IMR-90 (cell line): ENCODE data around the gene FUCA2. TPM values are rescaled to one million over a fixed set of nuclear protein-coding genes. Genes with fewer than 3 reads are reported as not detected.

Experiments used
- ATAC-seq: fragments of 200-7000 bp; cut with Tn5 transposase; 2 replicates; pipeline ENCODE4 v1.9.1; 2020; ENCODE audit warnings: low read depth, mild to moderate bottlenecking, moderate library complexity
- BruUV-seq: library from RNA; stranded (reverse); fragments of 400-500 nt; replicated peaks from 2 replicates; lab custom pipeline; 2021; lab: Mats Ljungman, UMichigan
- CTCF ChIA-PET: fragments of 300-600 bp; formaldehyde crosslinking; extraction: SDS; loops from one replicate; lab custom pipeline; 2021; ENCODE audit warnings: antibody characterized with exemption; lab: Yijun Ruan, JAX
- POLR2A ChIA-PET: fragments of 300-600 bp; sonication (Branson Sonifier 250); formaldehyde crosslinking; loops from one replicate; lab custom pipeline; 2022; ENCODE audit warnings: antibody characterized with exemption; ENCODE audit not compliant: unreplicated experiment; lab: Charles Lee
- DNase-seq: peaks from one replicate; pipeline ENCODE4 v3.0.0; 2013
- H2AFZ ChIP-seq: replicated peaks from 2 replicates; pipeline ENCODE3; 2013; ENCODE audit warnings: low read length, mild to moderate bottlenecking; ENCODE audit not compliant: poor library complexity
- H2AK5ac ChIP-seq: 2 replicates; pipeline ENCODE4 v1.6.1; 2013; ENCODE audit warnings: low read depth, low read length, inconsistent platforms
- H2AK9ac ChIP-seq: replicated peaks from 2 replicates; pipeline ENCODE3; 2013; ENCODE audit warnings: mild to moderate bottlenecking, low read depth, low read length, moderate library complexity; ENCODE audit not compliant: poor library complexity
- H2BK120ac ChIP-seq: 2 replicates; pipeline ENCODE4 v1.6.1; 2013; ENCODE audit warnings: low read depth, low read length, inconsistent platforms
- H2BK15ac ChIP-seq: 3 replicates; pipeline ENCODE4 v1.6.1; 2013; ENCODE audit warnings: low read depth, low read length, inconsistent platforms
- H2BK20ac ChIP-seq: 2 replicates; pipeline ENCODE4 v1.6.1; 2013; ENCODE audit warnings: low read depth, mild to moderate bottlenecking, inconsistent platforms, low read length, moderate library complexity
- H2BK5ac ChIP-seq: 2 replicates; pipeline ENCODE4 v1.6.1; 2013; ENCODE audit warnings: mild to moderate bottlenecking, low read depth, low read length, inconsistent platforms; ENCODE audit not compliant: poor library complexity, severe bottlenecking
- H3K14ac ChIP-seq: replicated peaks from 2 replicates; pipeline ENCODE4 v1.6.1; 2013; ENCODE audit warnings: low read depth, low read length, inconsistent platforms
- H3K18ac ChIP-seq: 2 replicates; pipeline ENCODE4 v1.6.1; 2013; ENCODE audit warnings: low read depth, low read length, control low read depth
- H3K23ac ChIP-seq: 2 replicates; pipeline ENCODE4 v1.6.1; 2013; ENCODE audit warnings: low read depth, low read length, inconsistent platforms
- H3K27ac ChIP-seq: 2 replicates; pipeline ENCODE4 v1.5.1; 2013; ENCODE audit warnings: mild to moderate bottlenecking, control low read depth, low read length; ENCODE audit not compliant: insufficient read depth
- H3K27me3 ChIP-seq: 2 replicates; pipeline ENCODE4 v1.6.1; 2013; ENCODE audit warnings: low read length; ENCODE audit not compliant: control insufficient read depth, insufficient read depth
- H3K36me3 ChIP-seq: 2 replicates; pipeline ENCODE4 v1.6.1; 2013; ENCODE audit warnings: low read length, mixed read lengths; ENCODE audit not compliant: control insufficient read depth, insufficient read depth
- H3K4ac ChIP-seq: 2 replicates; pipeline ENCODE4 v1.6.1; 2013; ENCODE audit warnings: low read depth, low read length, inconsistent platforms
- H3K4me1 ChIP-seq: 2 replicates; pipeline ENCODE4 v1.6.1; 2013; ENCODE audit warnings: low read length, mixed read lengths; ENCODE audit not compliant: control insufficient read depth, insufficient read depth
- H3K4me2 ChIP-seq: 2 replicates; pipeline ENCODE4 v1.6.1; 2013; ENCODE audit warnings: low read depth, mild to moderate bottlenecking, control low read depth, low read length, moderate library complexity
- H3K4me3 ChIP-seq: 2 replicates; pipeline ENCODE4 v1.5.1; 2013; ENCODE audit warnings: low read depth, mild to moderate bottlenecking, control low read depth, low read length, moderate library complexity; ENCODE audit not compliant: insufficient read depth
- H3K56ac ChIP-seq: 2 replicates; pipeline ENCODE4 v1.6.1; 2013; ENCODE audit warnings: low read length, inconsistent platforms; ENCODE audit not compliant: insufficient read depth; ENCODE audit errors: extremely low read depth
- H3K79me1 ChIP-seq, 2 experiments: 2 replicates each; pipeline ENCODE4 v1.6.1; 2013; ENCODE audit warnings: low read length in 2 of 2, inconsistent platforms in 1 of 2, low read depth in 1 of 2
- H3K9ac ChIP-seq: 2 replicates; pipeline ENCODE4 v1.6.1; 2013; ENCODE audit warnings: low read depth, low read length, control low read depth
- H3K9me1 ChIP-seq: 2 replicates; pipeline ENCODE4 v1.6.1; 2013; ENCODE audit warnings: low read length, inconsistent platforms; ENCODE audit not compliant: insufficient read depth
- H3K9me3 ChIP-seq: 2 replicates; pipeline ENCODE4 v1.6.1; 2013; ENCODE audit warnings: low read length; ENCODE audit not compliant: control insufficient read depth, insufficient read depth
- H4K20me1 ChIP-seq: 2 replicates; pipeline ENCODE4 v1.6.1; 2013; ENCODE audit warnings: low read length, inconsistent platforms; ENCODE audit not compliant: insufficient read depth
- H4K5ac ChIP-seq: 2 replicates; pipeline ENCODE4 v1.6.1; 2013; ENCODE audit warnings: mild to moderate bottlenecking, low read depth, low read length, control low read depth
- H4K8ac ChIP-seq, 2 experiments: 2 replicates each; pipeline ENCODE4 v1.6.1; 2013; ENCODE audit warnings: low read depth in 2 of 2, low read length in 2 of 2, control low read depth in 1 of 2, inconsistent platforms in 1 of 2
- H4K91ac ChIP-seq: 2 replicates; pipeline ENCODE4 v1.6.1; 2013; ENCODE audit warnings: low read depth, low read length, inconsistent platforms; ENCODE audit not compliant: insufficient read depth
- BHLHE40 ChIP-seq: fragments of 150-350 bp; IDR thresholded peaks from 2 replicates; pipeline ENCODE4 v1.6.1; 2016; ENCODE audit warnings: mild to moderate bottlenecking, low read depth, low read length
- CEBPB ChIP-seq: IDR thresholded peaks from 2 replicates; pipeline ENCODE4 v1.6.1; 2012; ENCODE audit warnings: low read depth, low read length, improper control_type of control experiment
- CHD1 ChIP-seq: IDR thresholded peaks from 2 replicates; pipeline ENCODE4 v1.6.1; 2012; ENCODE audit warnings: low read depth, low read length, improper control_type of control experiment
- FOS ChIP-seq: fragments of 150-350 bp; IDR thresholded peaks from 2 replicates; pipeline ENCODE4 v1.6.1; 2016; ENCODE audit warnings: low read depth, low read length
- MAFK ChIP-seq: IDR thresholded peaks from 2 replicates; pipeline ENCODE4 v1.6.1; 2012; ENCODE audit warnings: low read depth, low read length, improper control_type of control experiment
- MAZ ChIP-seq: IDR thresholded peaks from 2 replicates; pipeline ENCODE4 v1.6.1; 2012; ENCODE audit warnings: low read depth, mild to moderate bottlenecking, low read length, improper control_type of control experiment, moderate library complexity, borderline replicate concordance
- MXI1 ChIP-seq: IDR thresholded peaks from 2 replicates; pipeline ENCODE4 v1.6.1; 2012; ENCODE audit warnings: low read depth, mild to moderate bottlenecking, low read length, moderate library complexity, borderline replicate concordance
- NFE2L2 ChIP-seq: fragments of 150-350 bp; IDR thresholded peaks from 2 replicates; pipeline ENCODE4 v1.6.1; 2016; ENCODE audit warnings: low read depth, mild to moderate bottlenecking, low read length
- POLR2A ChIP-seq: IDR thresholded peaks from 2 replicates; pipeline ENCODE4 v1.6.1; 2012; ENCODE audit warnings: mild to moderate bottlenecking, low read depth, low read length
- RAD21 ChIP-seq: IDR thresholded peaks from 2 replicates; pipeline ENCODE4 v1.6.1; 2012; ENCODE audit warnings: low read length, improper control_type of control experiment
- RCOR1 ChIP-seq: IDR thresholded peaks from 2 replicates; pipeline ENCODE4 v1.6.1; 2012; ENCODE audit warnings: mild to moderate bottlenecking, low read length, improper control_type of control experiment; ENCODE audit not compliant: insufficient replicate concordance
- RFX5 ChIP-seq: IDR thresholded peaks from 2 replicates; pipeline ENCODE4 v1.8.0; 2012; ENCODE audit warnings: low read depth, mild to moderate bottlenecking, low read length, moderate library complexity
- SMC3 ChIP-seq: fragments of 150-350 bp; IDR thresholded peaks from 2 replicates; pipeline ENCODE4 v1.6.1; 2016; ENCODE audit warnings: low read depth, mild to moderate bottlenecking, antibody characterized with exemption, low read length, moderate library complexity
- USF2 ChIP-seq: fragments of 150-350 bp; IDR thresholded peaks from 2 replicates; pipeline ENCODE4 v1.6.1; 2017; ENCODE audit warnings: mild to moderate bottlenecking, antibody characterized with exemption, low read length, low read depth
- WGBS, 2 experiments: methylation state at CpG; one replicate each; pipeline versions ENCODE4 v1.1.5 to v1.1.7; 2013; ENCODE audit warnings: missing lambda C conversion rate in 2 of 2; ENCODE audit not compliant: insufficient read length in 1 of 2; ENCODE audit errors: extremely low coverage in 2 of 2; 5-methylcytosine and 5-hydroxymethylcytosine counted together
- dilution Hi-C: fragments of 300-500 bp; cut with HindIII; formaldehyde crosslinking; loops from one replicate; pipeline ENCODE4 v1.14.3; 2018; ENCODE audit warnings: low sequenced_read_pairs; ENCODE audit not compliant: unreplicated experiment
- in situ Hi-C: fragments of 300-500 bp; cut with MboI; formaldehyde crosslinking; loops from 3 replicates; pipeline ENCODE4 v1.14.3; 2019; ENCODE audit warnings: low sequenced_read_pairs, inconsistent platforms, mixed read lengths
- intact Hi-C: fragments of 100-400 bp; cut with micrococcal nuclease; formaldehyde crosslinking; loops from 2 replicates; pipeline ENCODE4 v1.10.0; 2022
- polyA plus RNA-seq, 3 experiments: library from polyadenylated mRNA; depleted of rRNA; stranded (reverse); fragments of >200 nt; gene quantifications; 2 replicates each; pipeline ENCODE4 v1.2.3, GENCODE V29; 2012; ENCODE audit warnings: low replicate concordance in 1 of 3
- total RNA-seq: library from RNA; depleted of rRNA; stranded (reverse); fragments of >200 nt; gene quantifications from 2 replicates; pipeline ENCODE4 v1.2.3, GENCODE V29; 2012
- TF ChIP-seq, protein P1 (sequence below): conservative IDR thresholded peaks from 2 replicates; pipeline ENCODE4 v1.5.1; 2012; ENCODE audit warnings: mild to moderate bottlenecking, low read depth, low read length, improper control_type of control experiment
- TF ChIP-seq, protein P2 (sequence below): fragments of 150-350 bp; IDR thresholded peaks from 2 replicates; pipeline ENCODE4 v1.6.1; 2016; ENCODE audit warnings: low read depth, mild to moderate bottlenecking, low read length, moderate library complexity, borderline replicate concordance

Gene FUCA2
- total and polyA plus RNA-seq, 2 of the 4 experiments (the other 2 are of a cell fraction): 44.1 to 47.4 TPM

DNA sequence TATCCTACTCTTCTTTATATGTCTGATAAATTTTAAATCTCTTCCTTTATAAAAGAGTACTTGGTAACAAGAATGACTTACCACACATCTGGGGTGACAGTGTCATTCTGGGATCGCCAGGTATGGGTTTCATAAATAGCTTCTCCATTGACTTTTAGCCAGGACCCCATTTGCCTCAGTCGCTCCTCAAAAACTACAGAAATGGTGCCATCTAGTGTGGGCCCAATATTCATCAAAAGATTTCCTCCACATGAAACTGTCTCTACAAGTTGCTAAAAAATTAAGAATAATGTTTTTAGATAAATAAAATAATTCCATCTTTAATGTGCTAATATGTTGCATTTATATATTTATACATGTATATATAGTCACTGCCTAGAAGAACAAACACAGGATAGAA lies 9.7 kb downstream of the FUCA2 start:
- Histone ChIP-seq H3K36me3 (peaks cover 32% of the 10 kb centered on the region), H3K18ac (no peak overlapping the region), H3K79me1 (peaks cover 16 to 21% of the 10 kb centered on the region in 2 experiments), H3K4ac (no peak overlapping the region), H4K5ac (no peak overlapping the region), H2AK5ac (no peak overlapping the region), H3K27me3 (no peaks in the 10 kb centered on the region), H4K8ac (no peak overlapping the region), H3K9me1 (0 out of 2 replicates have a peak, but pooled peaks cover 3% of the 10 kb centered on the region), H2AK9ac (no peak overlapping the region), H4K91ac (no peak overlapping the region), H3K23ac (no peak overlapping the region), H3K9me3 (no peaks in the 10 kb centered on the region), H3K27ac (no peak overlapping the region), H2BK20ac (no peak overlapping the region), H3K4me2 (no peak overlapping the region), H2BK5ac (no peak overlapping the region), H3K14ac (no peak overlapping the region), H3K4me1 (peaks cover 2% of the 10 kb centered on the region; the same call in 1 of the 2 replicates), H2AFZ (no peak overlapping the region), H3K9ac (no peak overlapping the region), H3K4me3 (no peak overlapping the region), H4K20me1 (no peaks in the 10 kb centered on the region), H3K56ac (no peak overlapping the region), H2BK15ac (no peak overlapping the region), H2BK120ac (no peak overlapping the region)
- no TSS peak for BruUV-seq
- POLR2A ChIA-PET: no interaction called here
- no CpG with 5 or more reads among the region's 2 CpGs for WGBS, 2 experiments
- ATAC-seq: no peak
- CTCF ChIA-PET: no interaction called here
- in situ Hi-C loops (no loop called here), dilution Hi-C loops (no loop called here), intact Hi-C loops (no loop called here)
- TF ChIP-seq BHLHE40 (no peak), FOS (no peak), CHD1 (no peak), MAZ (no peak), NFE2L2 (no peak), MXI1 (no peak), MAFK (no peak), SMC3 (no peak), USF2 (no peak), POLR2A (no peak), RAD21 (no peak), RFX5 (no peak), RCOR1 (no peak), CEBPB (no peak)
- TF ChIP-seq, protein P1, sequence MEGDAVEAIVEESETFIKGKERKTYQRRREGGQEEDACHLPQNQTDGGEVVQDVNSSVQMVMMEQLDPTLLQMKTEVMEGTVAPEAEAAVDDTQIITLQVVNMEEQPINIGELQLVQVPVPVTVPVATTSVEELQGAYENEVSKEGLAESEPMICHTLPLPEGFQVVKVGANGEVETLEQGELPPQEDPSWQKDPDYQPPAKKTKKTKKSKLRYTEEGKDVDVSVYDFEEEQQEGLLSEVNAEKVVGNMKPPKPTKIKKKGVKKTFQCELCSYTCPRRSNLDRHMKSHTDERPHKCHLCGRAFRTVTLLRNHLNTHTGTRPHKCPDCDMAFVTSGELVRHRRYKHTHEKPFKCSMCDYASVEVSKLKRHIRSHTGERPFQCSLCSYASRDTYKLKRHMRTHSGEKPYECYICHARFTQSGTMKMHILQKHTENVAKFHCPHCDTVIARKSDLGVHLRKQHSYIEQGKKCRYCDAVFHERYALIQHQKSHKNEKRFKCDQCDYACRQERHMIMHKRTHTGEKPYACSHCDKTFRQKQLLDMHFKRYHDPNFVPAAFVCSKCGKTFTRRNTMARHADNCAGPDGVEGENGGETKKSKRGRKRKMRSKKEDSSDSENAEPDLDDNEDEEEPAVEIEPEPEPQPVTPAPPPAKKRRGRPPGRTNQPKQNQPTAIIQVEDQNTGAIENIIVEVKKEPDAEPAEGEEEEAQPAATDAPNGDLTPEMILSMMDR: no peak
- TF ChIP-seq, protein P2, sequence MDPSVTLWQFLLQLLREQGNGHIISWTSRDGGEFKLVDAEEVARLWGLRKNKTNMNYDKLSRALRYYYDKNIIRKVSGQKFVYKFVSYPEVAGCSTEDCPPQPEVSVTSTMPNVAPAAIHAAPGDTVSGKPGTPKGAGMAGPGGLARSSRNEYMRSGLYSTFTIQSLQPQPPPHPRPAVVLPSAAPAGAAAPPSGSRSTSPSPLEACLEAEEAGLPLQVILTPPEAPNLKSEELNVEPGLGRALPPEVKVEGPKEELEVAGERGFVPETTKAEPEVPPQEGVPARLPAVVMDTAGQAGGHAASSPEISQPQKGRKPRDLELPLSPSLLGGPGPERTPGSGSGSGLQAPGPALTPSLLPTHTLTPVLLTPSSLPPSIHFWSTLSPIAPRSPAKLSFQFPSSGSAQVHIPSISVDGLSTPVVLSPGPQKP: no peak
- no peak for DNase-seq
